ENCODE data around the gene PRSS37.
"Not testable (repeated sequence)": the region's sequence is repeated elsewhere in the genome, so short reads cannot be mapped to it uniquely, and the experiment has no call there.

The PRSS37 gene

GRCh38 chr7:141841385-141841784 is at the start of gene PRSS37:
PRSS37 (minus strand) TSS chr7:141841485; CDS start chr7:141841049, 436 bp downstream.
- no peak for DNase-seq

- DNase-seq: no peak
Measured at GRCh38 chr7:141889321-141889720, 48.0 kb upstream of the PRSS37 start.

GRCh38 chr7:141884539-141885225 is 43.4 kb upstream of the PRSS37 start:
- no peak for DNase-seq

- DNase-seq: no peak
Measured at GRCh38 chr7:141880960-141881359, 39.7 kb upstream of the PRSS37 start.

- DNase-seq: no peak
Measured at GRCh38 chr7:141877365-141877764, 36.1 kb upstream of the PRSS37 start.

GRCh38 chr7:141876371-141876770 is 35.1 kb upstream of the PRSS37 start:
- DNase-seq: no peak

- DNase-seq: no peak
Measured at GRCh38 chr7:141875453-141875852, 34.2 kb upstream of the PRSS37 start.

GRCh38 chr7:141874787-141875186 is 33.5 kb upstream of the PRSS37 start:
- DNase-seq: no peak

- no peak for DNase-seq
Measured at GRCh38 chr7:141872931-141873330, 31.6 kb upstream of the PRSS37 start.

GRCh38 chr7:141866974-141867373 is 25.7 kb upstream of the PRSS37 start:
- DNase-seq: no peak

GRCh38 chr7:141864765-141865447 is 23.6 kb upstream of the PRSS37 start:
- DNase-seq: no peak

GRCh38 chr7:141860207-141860606 is 18.9 kb upstream of the PRSS37 start:
- DNase-seq: no peak

- no peak for DNase-seq
Measured at GRCh38 chr7:141847996-141848395, 6.7 kb upstream of the PRSS37 start.

GRCh38 chr7:141844256-141844655 is 3.0 kb upstream of the PRSS37 start:
- no peak for DNase-seq

GRCh38 chr7:141842904-141843303 is 1.6 kb upstream of the PRSS37 start:
- no peak for DNase-seq

GRCh38 chr7:141840708-141841107 is 577 bp downstream of the PRSS37 start:
- no peak for DNase-seq

GRCh38 chr7:141839256-141839655 is 2.0 kb downstream of the PRSS37 start:
- DNase-seq: no peak

GRCh38 chr7:141838581-141838980 is 2.7 kb downstream of the PRSS37 start:
- no peak for DNase-seq

- no peak for DNase-seq
Measured at GRCh38 chr7:141837683-141838082, 3.6 kb downstream of the PRSS37 start.

- DNase-seq: not testable (repeated sequence)
Measured at GRCh38 chr7:141822432-141822831, 18.9 kb downstream of the PRSS37 start.

- DNase-seq: no peak
Measured at GRCh38 chr7:141820067-141820466, 21.2 kb downstream of the PRSS37 start.

- DNase-seq: no peak
Measured at GRCh38 chr7:141792526-141792925, 48.8 kb downstream of the PRSS37 start.

- no peak for DNase-seq
Measured at GRCh38 chr7:141789917-141790316, 51.4 kb downstream of the PRSS37 start, which contains the start of gene TAS2R5. TAS2R5 (plus strand) TSS chr7:141790217; CDS start chr7:141790362, 145 bp downstream.

GRCh38 chr7:141788296-141788695 is 53.0 kb downstream of the PRSS37 start:
- DNase-seq: no peak

Measured in islet precursor cell (in vitro differentiated cells).